Bone marrow (tissue), 2 donors: ENCODE results near the gene ZNF274.
A peak's percentile ranks its signal among the peaks of the same experiment; 100 is the strongest.
"Not testable (repeated sequence)": the region's sequence is repeated elsewhere in the genome, so short reads cannot be mapped to it uniquely, and the experiment has no call there.

ENCODE experiments used
- DNase-seq, 2 donors: peaks; one replicate each; lab custom pipeline; 2025; lab: John Stamatoyannopoulos, UW

The ZNF274 gene

DNA sequence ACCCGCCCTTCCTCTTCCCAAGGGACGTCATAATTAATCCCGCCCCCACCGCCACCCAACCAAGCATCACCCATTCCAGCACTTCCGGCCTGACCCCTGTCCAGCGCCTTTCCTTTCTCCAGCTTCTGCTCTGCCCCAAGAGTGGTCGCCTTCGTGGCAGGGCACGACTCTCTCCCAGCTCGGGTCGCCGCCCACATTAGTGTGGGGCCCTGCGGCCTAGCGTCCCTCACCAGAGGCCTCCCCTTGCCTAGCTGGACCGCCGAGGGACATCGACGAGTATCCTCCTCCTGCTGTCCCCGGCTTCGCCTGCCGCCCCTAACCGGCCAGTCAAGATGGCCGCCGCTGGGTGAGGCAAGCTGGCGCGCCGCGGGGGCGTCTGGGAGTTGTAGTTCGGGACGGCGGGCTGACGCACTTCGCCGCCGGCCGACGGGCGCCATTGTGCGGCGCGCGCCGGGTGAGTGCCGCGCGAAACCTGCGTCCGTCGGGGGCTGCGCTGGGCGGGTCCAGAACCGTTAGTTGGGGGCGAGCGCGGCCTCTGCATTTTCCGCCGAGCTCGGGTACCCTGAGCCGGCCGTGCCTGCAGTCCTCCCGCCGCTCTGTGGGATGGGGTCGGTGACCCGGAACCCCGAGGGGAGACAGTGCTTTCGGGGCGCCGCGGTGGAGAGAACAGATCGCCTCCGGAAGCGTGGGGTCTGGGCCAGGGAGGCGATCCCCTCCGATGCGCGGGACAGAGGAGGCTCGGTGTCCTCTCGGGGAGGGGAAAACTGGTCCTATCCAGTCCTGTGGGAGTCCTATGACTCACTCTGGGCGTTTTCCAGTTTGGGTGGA lies at the start of gene ZNF274:
Gene ZNF274 (plus strand): TSS at position 73 of the 828 bp plus-strand sequence. CDS start 905 bp downstream, outside the sequence.
- DNase-seq = peak; percentile 84 to 99

DNA sequence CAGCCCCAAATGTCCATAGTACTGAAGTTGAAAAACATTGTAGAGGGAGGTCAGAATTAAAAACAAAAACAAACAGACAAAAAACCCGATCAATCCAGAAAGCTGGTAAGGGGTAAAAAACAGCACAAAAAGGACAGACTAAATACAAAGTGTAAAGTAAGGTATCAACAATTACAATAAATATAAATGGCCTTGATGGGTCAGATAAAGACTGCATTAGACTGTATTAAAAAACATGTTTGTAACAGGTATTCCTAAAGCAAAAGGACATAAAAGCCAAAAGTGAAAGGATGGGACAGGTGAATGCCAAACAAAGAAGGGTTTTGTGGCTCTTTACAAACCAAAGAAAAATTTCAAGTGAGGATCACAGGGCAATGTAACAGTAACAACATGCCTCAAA lies 48.6 kb upstream of the ZNF274 start:
- no peak for DNase-seq

DNA sequence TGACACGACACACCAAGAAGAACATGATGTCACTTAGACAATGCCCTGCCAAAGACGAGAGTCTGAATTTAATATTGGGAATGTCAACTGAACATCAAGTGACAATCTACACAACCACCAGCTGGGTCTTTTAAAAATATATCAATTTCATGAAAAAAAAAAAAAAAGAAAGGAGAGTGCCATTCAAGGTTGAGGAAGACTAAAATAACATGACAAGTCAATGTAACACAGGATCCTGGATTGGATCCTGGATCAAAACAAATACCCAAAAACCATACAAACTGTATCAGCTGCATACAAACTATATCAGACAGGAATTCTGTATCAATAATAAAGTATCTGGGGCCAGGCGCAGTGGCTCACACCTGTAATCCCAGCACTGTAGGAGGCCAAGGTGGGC lies 37.0 kb upstream of the ZNF274 start:
- DNase-seq = no peak

DNA sequence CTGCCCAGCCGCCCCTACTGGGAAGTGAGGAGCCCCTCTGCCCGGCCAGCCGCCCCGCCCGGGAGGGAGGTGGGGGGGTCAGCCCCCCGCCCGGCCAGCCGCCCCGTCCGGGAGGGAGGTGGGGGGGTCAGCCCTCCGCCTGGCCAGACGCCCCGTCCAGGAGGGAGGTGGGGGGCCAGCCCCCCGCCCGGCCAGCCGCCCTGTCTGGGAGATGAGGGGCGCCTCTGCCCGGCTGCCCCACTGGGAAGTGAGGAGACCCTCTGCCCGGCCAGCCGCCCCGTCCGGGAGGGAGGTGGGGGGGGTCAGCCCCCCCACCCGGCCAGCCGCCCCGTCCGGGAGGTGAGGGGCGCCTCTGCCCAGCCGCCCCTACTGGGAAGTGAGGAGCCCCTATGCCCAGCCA lies 35.4 kb upstream of the ZNF274 start:
- DNase-seq = not testable (repeated sequence)

DNA sequence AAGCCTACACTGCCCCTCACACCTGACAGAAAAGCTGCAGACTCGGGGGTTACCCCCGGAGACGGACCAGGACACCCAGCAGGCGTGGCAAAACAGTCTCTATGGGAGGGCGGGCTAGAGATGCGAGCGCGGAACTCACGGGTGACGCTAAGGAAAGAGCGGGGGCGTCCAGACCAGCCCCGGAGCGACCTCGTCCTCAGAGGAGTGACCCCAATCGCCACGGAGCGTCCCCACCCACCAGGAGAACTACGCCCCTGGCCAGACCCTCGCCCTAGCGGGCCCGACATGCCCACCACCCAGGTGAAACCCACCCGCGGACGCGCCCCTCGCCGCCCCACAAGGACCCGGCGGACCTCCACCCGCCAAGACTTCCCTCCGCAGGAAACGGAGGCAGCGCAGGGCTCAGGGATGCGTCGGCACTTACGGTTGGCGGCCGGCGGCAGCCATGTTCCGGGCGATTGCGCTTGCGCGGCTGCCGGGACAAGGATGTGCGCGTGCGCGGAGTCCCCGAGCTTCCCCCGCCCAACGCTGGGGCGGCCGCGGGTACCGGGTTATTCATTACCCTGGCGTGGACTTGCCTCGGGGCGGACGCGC lies 32.4 kb upstream of the ZNF274 start, which contains the start of gene ZNF329:
Gene ZNF329 (minus strand): TSS at position 462 of the 594 bp plus-strand sequence. CDS start 21,286 bp downstream, outside the sequence.
- DNase-seq = peak; percentile 75 to 77

DNA sequence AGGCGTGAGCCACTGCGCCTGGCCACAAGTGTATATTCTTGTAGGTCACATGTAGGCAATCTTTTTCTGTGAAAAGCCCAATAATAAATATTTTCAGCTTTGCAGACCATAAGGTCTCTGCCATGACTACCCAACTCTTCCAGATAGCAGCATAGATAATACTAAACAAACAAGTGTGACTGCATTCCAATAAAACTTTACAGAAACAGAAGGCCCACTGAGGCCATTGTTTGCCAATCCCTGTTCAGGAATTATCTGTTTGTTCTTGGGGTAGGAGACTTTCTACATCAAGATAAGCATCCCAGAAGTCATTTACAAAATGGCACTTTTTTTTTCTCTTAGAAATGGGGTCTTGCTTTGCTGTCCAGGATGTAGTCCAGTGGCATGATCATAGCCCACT lies 29.5 kb upstream of the ZNF274 start:
- no peak for DNase-seq

DNA sequence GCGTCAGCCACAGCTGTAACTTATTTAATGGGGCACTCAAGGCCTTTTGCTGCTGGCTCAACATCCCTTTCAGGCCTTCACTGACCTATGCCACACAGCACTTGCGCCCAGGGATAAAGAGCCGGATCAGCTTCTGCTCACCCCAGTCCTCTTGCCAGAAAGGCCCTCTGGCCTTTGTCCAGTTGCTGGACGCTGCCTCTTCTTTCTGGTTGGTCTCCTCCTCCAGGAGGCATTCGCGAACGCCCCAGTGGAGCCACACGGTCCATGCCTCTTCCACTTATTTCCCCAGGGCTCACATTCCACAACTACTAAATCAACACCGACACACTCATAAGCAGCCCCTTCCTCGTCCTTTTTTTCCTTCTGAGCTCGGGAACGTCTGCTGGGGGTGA lies 28.6 kb upstream of the ZNF274 start:
- peak in 1 of 2 donors; percentile 20 for DNase-seq

DNA sequence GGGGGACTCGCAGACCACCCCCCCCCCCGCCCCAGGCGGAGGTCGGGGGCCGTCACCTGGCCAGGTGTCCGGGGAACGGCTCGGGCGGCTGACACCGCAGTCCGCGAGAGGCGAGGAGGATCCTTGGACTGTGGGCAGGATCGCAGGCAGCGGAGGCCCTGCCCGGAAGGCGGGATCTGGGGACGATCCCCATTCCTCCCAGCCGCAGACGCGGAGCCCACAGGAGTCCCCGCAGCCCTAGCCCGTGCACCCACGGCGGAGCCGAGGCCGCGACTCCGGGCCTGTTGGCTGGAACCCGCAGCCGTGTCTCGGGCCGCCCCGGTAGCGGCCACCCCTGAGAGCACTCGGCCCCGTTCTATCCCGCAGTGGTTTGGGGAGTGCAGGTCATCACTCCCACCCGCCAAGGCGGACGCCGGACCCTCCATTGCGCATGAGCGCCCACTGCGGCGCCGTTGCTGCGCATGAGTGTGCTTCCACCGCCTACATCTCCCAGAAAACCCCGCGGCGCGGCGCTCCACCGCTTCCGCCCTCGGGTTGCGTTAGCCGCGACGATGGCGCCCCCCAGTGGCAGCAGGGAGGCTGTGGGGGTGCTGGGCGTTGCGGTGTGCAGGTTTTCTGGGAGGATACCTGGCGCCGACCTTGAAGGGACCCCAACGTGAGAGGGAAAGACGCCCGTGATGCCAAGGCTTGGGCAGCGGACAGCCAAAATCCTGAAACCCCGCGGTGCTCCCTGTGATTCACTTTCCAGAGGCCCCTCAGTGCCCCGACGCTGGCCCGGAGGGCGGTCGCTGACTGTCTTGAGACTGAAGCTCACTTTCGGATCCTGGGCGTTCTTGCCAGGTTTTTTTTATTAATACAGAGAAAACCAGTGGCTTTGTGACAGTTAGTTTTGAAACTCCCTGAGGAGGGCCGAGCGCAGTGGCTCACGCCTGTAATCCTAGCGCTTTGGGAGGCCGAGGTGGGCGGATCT lies 27.9 kb upstream of the ZNF274 start:
- peak; percentile 76 to 81 for DNase-seq

DNA sequence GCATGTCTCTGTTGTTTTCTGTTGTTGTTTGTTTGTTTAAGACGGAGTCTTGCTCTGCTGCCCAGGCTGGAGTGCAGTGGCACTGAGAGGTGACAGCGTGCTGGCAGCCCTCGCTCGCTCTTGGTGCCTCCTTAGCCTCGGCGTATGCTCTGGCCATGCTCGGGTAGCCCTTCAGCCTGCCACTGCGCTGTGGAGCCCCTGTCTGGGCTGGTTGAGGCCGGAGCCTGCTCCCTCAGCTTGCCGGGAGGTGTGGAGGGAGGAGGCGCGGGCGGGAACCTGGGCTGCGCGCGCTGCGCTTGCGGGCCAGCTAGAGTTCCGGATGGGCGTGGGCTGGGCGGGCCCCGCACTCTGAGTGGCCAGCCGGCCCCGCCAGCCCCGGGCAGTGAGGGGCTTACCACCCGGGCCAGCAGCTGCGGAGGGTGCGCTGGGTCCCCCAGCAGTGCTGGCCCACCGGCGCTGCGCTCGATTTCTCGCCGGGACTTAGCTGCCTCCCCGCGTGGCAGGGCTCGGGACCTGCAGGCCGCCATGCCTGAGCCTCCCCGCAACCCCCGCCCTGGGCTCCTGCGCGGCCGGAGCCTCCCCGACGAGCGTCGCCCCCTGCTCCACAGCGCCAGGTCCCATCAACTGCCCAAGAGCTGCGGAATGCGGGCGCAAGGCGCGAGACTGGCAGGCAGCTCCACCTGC lies 25.7 kb upstream of the ZNF274 start:
- DNase-seq = no peak

DNA sequence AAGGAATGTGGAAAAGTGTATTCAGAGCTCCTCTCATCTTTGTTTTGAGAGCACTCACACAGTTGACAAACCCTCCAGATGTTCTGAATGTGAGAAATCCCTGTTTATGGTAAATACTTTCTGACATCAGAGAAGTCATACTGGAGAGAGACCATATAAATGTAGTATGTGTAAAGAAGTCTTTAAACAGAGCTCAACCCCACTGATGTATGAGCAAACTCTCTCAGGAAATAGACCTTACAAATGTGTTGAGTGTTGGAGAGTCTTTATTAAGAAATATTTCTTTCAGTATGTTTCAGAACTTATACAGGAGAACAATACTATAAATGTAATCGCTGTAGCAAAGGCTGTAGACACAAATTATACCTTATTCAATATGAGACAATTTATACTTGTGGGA lies 16.6 kb upstream of the ZNF274 start:
- DNase-seq = no peak

DNA sequence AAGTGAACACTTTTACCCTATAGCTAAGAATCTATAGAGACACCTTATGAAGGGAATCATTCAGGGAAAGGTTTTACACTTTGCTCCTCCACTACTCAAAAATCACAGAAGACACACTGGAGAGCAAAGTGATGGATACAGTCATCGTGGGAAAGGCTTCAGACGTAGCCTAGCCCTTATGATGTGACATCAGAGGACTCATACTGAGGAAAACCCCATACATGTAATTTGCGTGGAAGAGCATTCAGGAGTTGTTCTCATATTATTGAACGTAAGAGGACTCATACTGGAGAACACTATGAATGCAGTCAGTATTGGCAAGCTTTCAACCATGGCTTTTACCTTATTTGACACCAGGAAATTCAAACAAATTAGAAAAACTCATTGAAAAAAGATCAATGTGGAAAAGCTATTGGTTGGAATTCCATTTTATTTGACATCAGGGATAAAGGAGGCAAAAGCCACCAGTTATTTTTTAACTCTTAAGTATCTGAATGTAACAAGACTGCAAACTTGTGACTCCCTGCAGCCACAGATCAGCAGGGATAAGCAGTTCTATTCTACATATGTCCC lies 16.1 kb upstream of the ZNF274 start:
- DNase-seq = no peak

DNA sequence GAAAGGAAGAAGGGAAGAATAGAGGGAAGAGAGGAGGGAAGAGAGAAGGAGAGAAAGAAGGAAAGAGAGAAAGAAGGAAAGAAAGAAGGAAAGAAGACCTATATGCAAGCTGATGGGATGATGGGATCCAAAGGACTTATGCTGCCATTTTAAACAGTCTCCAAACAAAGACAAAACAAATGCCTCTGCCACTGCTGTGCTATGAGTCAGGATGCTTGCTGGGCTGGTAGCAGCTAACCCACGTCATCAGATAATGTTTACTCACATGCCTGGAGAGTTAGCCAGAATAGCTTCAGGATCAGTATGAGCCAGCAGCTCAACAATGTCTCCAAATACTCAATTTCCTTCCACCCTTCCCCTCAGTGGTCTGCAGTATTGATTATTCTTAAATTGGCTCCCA lies 12.0 kb upstream of the ZNF274 start:
- no peak for DNase-seq

DNA sequence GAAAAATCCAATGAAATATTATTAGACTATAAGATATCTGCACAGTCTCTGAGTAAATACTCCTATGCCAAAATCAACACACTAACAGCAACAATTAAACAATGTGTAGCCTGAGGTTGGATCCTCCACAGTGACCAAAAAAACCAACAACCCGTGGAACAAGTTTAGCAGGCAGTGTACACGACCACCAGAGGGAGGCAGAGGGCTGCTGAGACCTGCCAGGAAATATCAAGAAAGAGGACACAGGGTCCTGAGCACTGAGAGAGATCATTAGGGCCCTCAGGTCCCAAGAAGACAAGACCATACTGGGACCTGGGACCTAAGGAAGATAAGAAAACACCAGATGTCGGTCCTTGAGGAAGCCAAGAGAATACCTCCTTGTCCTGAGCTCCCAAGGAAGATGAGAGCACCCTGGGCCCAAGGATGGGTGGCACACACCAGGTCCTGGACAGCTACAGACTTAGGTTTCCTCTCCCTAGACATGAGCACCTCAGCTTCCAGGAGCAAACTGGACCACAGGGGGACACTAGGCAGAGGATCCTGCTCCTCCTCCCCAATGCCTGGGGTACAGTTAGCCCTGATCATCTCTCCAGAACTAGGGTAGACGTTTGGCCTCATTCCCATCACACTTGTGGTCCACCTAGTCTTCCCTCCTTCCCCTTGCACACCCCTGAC lies 822 bp upstream of the ZNF274 start:
- peak; percentile 2 to 12 for DNase-seq

DNA sequence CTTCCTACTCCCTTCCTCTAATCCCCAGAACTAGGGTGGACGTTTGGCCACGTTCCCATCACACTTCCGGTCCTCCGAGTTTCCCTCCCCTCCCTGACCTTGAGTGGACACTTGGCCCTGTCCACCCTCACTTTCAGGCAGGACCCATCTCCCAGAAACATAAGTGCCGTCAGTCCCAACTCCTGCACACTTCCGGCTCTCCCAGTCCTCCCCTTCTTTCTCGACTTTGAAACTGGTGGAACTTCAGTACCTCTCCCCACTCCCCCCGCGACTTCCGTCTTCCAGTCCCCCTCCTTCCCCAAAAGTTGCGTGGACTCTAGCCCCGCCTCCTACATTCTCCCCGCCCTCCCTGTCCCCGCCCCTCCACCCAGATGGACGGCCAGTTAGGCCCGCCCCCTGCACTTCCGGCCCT lies 278 bp upstream of the ZNF274 start:
- DNase-seq = peak in 1 of 2 donors; percentile 71

DNA sequence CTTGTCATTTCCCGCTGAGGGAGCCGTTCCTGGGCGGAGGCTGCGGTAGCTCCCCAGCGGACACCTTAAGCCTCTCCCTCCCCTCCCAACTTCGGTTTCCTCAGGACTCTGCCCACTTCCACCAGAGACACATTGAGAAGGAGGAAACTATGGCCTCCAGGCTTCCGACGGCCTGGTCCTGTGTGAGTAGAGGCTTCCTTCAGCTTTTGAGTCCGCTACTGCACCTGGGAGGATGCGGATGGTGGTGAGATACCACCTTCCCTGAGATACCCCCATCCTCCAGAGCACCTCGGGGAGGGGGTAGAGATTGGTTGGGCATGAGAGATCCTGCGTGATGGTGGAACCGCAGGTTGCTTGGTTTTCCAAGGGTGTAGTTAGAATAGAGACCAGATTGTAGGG lies 955 bp downstream of the ZNF274 start:
- DNase-seq = no peak

DNA sequence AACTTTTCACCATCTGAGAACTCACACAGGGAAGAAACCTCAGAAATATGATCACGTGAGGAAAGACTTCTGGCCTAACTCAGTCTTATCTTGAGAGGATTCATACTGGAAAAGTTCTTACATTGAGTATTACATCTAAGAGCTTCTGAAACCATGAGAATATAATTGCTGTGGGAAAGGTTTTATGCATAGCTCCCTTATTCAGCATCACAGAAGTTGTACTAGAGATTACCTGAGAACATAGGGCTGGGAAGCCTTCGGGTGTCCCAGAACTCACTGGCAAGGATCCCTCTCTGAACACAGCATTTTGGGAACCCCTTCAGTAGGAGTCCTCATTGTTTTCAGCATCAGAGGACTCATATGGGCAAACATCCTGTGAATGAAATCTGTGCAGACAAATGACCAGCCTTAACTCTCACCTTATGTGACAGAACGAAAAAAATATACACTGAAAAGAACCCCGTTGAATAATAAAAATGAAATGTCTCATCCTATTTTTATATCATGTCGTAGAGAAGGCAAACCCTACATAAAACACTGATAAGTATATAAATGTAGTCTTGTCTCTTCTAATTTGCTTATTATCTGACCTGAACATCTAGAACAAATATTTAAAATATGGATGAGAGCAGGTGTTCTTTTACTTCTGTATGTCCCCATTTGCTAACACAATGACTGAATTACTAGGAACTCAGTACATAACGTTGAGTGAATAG lies 14.2 kb downstream of the ZNF274 start:
- DNase-seq = no peak

DNA sequence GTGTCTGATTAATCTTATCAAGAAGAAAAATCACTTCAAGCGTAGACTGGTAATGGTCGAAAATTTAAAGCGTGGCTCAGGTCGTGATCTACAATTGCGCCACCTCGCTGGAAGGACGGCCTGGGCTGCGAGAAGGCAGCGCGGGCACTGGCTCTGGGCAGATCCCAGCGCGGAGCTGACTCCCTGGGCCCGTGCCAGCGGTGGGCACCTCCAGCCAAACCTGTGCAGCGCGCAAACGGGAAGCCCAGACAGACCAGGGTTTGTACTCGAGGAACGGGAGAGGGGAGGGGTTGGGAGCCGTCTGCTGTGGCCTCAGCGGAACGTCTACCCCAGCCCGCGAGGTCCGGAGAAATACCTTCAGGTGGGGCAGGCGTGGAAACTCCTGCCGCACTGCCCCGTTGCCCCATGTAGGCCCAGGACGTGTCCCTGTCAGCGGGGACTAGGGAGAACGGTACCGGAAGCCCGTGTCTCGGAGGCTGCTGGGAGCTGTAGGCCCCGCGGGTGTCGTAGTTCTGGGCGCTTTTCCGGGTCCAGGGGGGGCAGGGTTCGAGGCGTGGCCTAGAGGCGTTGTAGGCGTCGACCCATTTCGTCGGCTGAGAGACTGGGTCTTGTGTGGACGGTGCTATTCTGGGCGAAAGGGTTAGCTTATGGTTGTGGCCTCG lies 21.1 kb downstream of the ZNF274 start:
- no peak for DNase-seq

DNA sequence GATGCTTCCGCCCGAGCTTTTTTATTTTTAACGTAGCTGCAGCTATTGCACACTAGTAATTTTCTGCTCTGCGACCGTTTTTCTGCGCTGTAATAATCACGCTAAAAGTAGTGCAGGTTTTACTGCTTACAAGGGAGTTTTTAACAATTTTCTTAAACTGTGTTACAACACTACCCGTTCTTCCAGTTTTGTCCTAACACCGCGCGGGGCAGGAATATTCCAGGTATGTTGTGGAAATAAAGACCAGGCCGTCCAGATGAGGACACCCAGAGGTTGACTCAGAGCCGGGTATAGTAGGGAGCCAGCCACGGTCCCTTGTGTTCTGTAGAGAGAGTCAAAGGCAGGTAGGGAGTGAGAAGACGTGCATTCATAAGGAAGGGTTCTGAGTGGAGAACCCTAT lies 21.7 kb downstream of the ZNF274 start:
- DNase-seq = no peak

DNA sequence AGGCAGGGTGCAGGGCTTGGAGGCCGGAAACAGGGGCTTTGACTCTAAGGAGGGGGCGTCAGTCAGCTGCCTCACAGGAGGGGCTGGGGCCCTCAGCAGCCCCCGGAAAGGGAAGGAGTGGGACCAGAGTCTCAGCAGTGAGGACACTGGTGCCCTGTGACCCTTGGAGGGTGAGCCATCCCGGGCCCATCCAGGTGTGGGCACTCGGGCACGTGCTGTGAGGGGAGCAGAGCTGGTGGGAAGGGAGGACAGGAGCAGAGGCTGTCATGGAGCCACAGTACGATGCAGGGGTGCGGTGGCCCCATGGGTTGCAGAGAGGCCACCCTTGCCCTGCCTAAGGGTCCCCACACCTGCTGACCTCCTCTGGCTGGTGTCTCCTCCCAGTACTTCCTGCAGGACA lies 26.7 kb downstream of the ZNF274 start:
- no peak for DNase-seq
